Measurements from ENCODE around the gene WWOX.

DNA sequence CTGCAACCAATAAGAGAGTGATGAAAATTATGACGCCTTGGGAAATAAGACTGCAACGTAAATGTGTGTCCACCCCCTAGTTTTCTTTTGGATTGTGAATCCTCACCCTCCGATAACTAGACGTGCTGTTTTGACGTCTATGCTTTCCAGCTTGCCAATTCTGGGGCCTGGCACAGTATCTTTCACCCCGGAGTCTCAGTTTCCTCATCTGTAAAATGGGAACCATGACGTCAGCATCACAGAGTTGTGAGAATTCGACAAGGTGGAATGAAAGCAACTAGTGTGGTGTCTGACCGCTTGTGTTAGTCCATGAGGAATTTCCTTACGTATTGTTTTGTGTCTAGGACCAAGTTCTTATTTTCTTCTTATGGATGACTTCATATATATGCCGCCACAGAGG, 37.7 kb downstream of the WWOX start:
- TF ChIP-seq, protein P1, sequence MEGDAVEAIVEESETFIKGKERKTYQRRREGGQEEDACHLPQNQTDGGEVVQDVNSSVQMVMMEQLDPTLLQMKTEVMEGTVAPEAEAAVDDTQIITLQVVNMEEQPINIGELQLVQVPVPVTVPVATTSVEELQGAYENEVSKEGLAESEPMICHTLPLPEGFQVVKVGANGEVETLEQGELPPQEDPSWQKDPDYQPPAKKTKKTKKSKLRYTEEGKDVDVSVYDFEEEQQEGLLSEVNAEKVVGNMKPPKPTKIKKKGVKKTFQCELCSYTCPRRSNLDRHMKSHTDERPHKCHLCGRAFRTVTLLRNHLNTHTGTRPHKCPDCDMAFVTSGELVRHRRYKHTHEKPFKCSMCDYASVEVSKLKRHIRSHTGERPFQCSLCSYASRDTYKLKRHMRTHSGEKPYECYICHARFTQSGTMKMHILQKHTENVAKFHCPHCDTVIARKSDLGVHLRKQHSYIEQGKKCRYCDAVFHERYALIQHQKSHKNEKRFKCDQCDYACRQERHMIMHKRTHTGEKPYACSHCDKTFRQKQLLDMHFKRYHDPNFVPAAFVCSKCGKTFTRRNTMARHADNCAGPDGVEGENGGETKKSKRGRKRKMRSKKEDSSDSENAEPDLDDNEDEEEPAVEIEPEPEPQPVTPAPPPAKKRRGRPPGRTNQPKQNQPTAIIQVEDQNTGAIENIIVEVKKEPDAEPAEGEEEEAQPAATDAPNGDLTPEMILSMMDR (conservative IDR thresholded peaks at IDR 0.05; ENCODE audit: low read depth, low read length): no peak
- no peak for TF ChIP-seq EZH2 (IDR thresholded peaks at IDR 0.05; ENCODE audit: low read length, unreplicated experiment)
